GM23338 (cell line): ENCODE results near the gene C22orf15. TPM values are rescaled to one million over a fixed set of nuclear protein-coding genes. Genes with fewer than 3 reads are reported as not detected.

Experiments used
- ATAC-seq: fragments of 200-7000 bp; cut with Tn5 transposase; 3 replicates; pipeline ENCODE4 v1.9.1; 2020
- DNase-seq: peaks from one replicate; pipeline ENCODE4 v3.0.0-alpha.2; 2015; ENCODE audit warnings: low spot score
- H2AFZ ChIP-seq: fragments of 200-600 bp; sonication (generic); 2 replicates; pipeline ENCODE4 v1.8.0; 2016; ENCODE audit warnings: antibody characterized with exemption, mild to moderate bottlenecking, moderate library complexity
- H3F3A ChIP-seq: fragments of 200-600 bp; sonication (generic); replicated peaks from 2 replicates; pipeline ENCODE4 v1.8.0; 2017; ENCODE audit warnings: antibody characterized with exemption, mixed run types, low read depth
- H3K27ac ChIP-seq: fragments of 200-600 bp; sonication (generic); 2 replicates; pipeline ENCODE4 v1.6.1; 2016; ENCODE audit warnings: low read depth
- H3K27me3 ChIP-seq: fragments of 200-600 bp; sonication (generic); 2 replicates; pipeline ENCODE4 v1.8.0; 2016; ENCODE audit warnings: mild to moderate bottlenecking, mixed run types, moderate library complexity; ENCODE audit not compliant: insufficient read depth
- H3K36me3 ChIP-seq: fragments of 200-600 bp; sonication (generic); 2 replicates; pipeline ENCODE4 v1.8.0; 2016; ENCODE audit warnings: mild to moderate bottlenecking; ENCODE audit not compliant: insufficient read depth
- H3K4me1 ChIP-seq: fragments of 200-600 bp; sonication (generic); 2 replicates; pipeline ENCODE4 v1.8.0; 2016; ENCODE audit warnings: mild to moderate bottlenecking, moderate library complexity; ENCODE audit not compliant: insufficient read depth
- H3K4me2 ChIP-seq: fragments of 200-600 bp; sonication (generic); 2 replicates; pipeline ENCODE4 v1.7.1; 2017; ENCODE audit warnings: mixed run types
- H3K4me3 ChIP-seq: fragments of 200-600 bp; sonication (generic); 2 replicates; pipeline ENCODE4 v1.6.1; 2016; ENCODE audit warnings: mixed run types
- H3K79me2 ChIP-seq: fragments of 200-600 bp; sonication (generic); replicated peaks from 2 replicates; pipeline ENCODE4 v1.8.0; 2017; ENCODE audit warnings: mild to moderate bottlenecking; ENCODE audit not compliant: insufficient read depth
- H3K9me2 ChIP-seq: fragments of 200-600 bp; sonication (generic); 2 replicates; pipeline ENCODE4 v1.8.0; 2017; ENCODE audit not compliant: insufficient read depth
- H4K20me1 ChIP-seq: fragments of 200-600 bp; sonication (generic); replicated peaks from 2 replicates; pipeline ENCODE4 v1.8.0; 2017; ENCODE audit warnings: mild to moderate bottlenecking; ENCODE audit not compliant: insufficient read depth
- H3K27ac Mint-ChIP-seq: 2 replicates; pipeline ENCODE4 v1.8.0; 2020; ENCODE audit warnings: inconsistent platforms, mild to moderate bottlenecking, moderate library complexity, mixed read lengths
- H3K27me3 Mint-ChIP-seq: 3 replicates; pipeline ENCODE4 v1.8.0; 2022; ENCODE audit warnings: low read depth, mild to moderate bottlenecking, moderate library complexity, mixed read lengths, inconsistent platforms; ENCODE audit not compliant: insufficient read depth, poor library complexity
- H3K36me3 Mint-ChIP-seq: 3 replicates; pipeline ENCODE4 v1.8.0; 2021; ENCODE audit warnings: low read depth, mild to moderate bottlenecking, inconsistent platforms, moderate library complexity, mixed read lengths
- H3K4me1 Mint-ChIP-seq: 3 replicates; pipeline ENCODE4 v1.8.0; 2020; ENCODE audit warnings: mild to moderate bottlenecking, inconsistent platforms, mixed read lengths
- H3K4me3 Mint-ChIP-seq: 3 replicates; pipeline ENCODE4 v1.8.0; 2021; ENCODE audit warnings: moderate library complexity, mild to moderate bottlenecking, inconsistent platforms, mixed read lengths
- H3K9me3 Mint-ChIP-seq: 3 replicates; pipeline ENCODE4 v1.8.0; 2020; ENCODE audit warnings: moderate library complexity, mild to moderate bottlenecking, inconsistent platforms, mixed read lengths
- CREB1 ChIP-seq: fragments of 250-450 bp; sonication (Bioruptor Pico); IDR thresholded peaks from 2 replicates; pipeline ENCODE4 v1.5.0; 2020; ENCODE audit warnings: low read depth, mild to moderate bottlenecking, moderate library complexity
- EZH2 ChIP-seq: fragments of 200-600 bp; sonication (generic); IDR thresholded peaks from one replicate; pipeline ENCODE4 v1.8.0; 2017; ENCODE audit warnings: antibody characterized with exemption, mild to moderate bottlenecking, low read depth; ENCODE audit not compliant: unreplicated experiment
- EZH2phosphoT487 ChIP-seq: fragments of 200-600 bp; sonication (generic); IDR thresholded peaks from one replicate; pipeline ENCODE4 v1.8.1; 2018; ENCODE audit warnings: antibody characterized with exemption; ENCODE audit not compliant: unreplicated experiment
- JUNB ChIP-seq: IDR thresholded peaks from one replicate; pipeline ENCODE4 v1.6.1; 2016; ENCODE audit warnings: antibody characterized with exemption; ENCODE audit not compliant: unreplicated experiment
- NANOG ChIP-seq: IDR thresholded peaks from 2 replicates; pipeline ENCODE4 v1.6.1; 2016; ENCODE audit warnings: antibody characterized with exemption, borderline replicate concordance
- POLR2AphosphoS5 ChIP-seq: IDR thresholded peaks from 2 replicates; pipeline ENCODE4 v1.6.1; 2016; ENCODE audit warnings: antibody characterized with exemption, low read depth
- STAT1 ChIP-seq: IDR thresholded peaks from one replicate; pipeline ENCODE4 v1.6.1; 2016; ENCODE audit warnings: antibody characterized with exemption; ENCODE audit not compliant: unreplicated experiment
- ZNF114 ChIP-seq: fragments of 250-450 bp; sonication (Bioruptor Pico); IDR thresholded peaks from 2 replicates; pipeline ENCODE4 v1.5.0; 2020; ENCODE audit warnings: mild to moderate bottlenecking, moderate library complexity
- ZNF331 ChIP-seq: fragments of 250-450 bp; sonication (Bioruptor Pico); IDR thresholded peaks from 2 replicates; pipeline ENCODE4 v1.5.0; 2020; ENCODE audit warnings: low read depth, mild to moderate bottlenecking, moderate library complexity
- polyA plus RNA-seq: library from polyadenylated mRNA; unstranded; fragments of >200 nt; fragmentation: Nextera tagmentation; extraction: Ambion mirVana; gene quantifications from 2 replicates; pipeline ENCODE4 v1.2.1, GENCODE V29; 2016
- total RNA-seq: library from RNA; depleted of rRNA; stranded (reverse); fragments of >200 nt; shearing (Covaris generic); gene quantifications from 2 replicates; pipeline ENCODE4 v1.2.3, GENCODE V29; 2014
- TF ChIP-seq, protein P1 (sequence below): fragments of 250-450 bp; sonication (Bioruptor Pico); IDR thresholded peaks from 2 replicates; pipeline ENCODE4 v1.5.0; 2020; ENCODE audit warnings: mild to moderate bottlenecking, moderate library complexity
- TF ChIP-seq, protein P2 (sequence below), 2 experiments: fragments of 200-600 bp in 1 of 2; sonication (generic) in 1 of 2; conservative IDR thresholded peaks; 2 replicates each; pipeline versions ENCODE4 v1.5.1 to v1.6.1; 2016 to 2017; ENCODE audit warnings: antibody characterized with exemption in 2 of 2, low read depth in 2 of 2, mild to moderate bottlenecking in 2 of 2, moderate library complexity in 1 of 2
- TF ChIP-seq, protein P3 (sequence below): IDR thresholded peaks from one replicate; pipeline ENCODE4 v1.6.1; 2018; ENCODE audit warnings: antibody characterized with exemption; ENCODE audit not compliant: unreplicated experiment
- TF ChIP-seq, protein P4 (sequence below): IDR thresholded peaks from 2 replicates; pipeline ENCODE4 v1.6.1; 2016; ENCODE audit warnings: antibody characterized with exemption

The C22orf15 gene
- total and polyA plus RNA-seq, 2 experiments from 2014 or later = 3.6 to 9.3 TPM

DNA sequence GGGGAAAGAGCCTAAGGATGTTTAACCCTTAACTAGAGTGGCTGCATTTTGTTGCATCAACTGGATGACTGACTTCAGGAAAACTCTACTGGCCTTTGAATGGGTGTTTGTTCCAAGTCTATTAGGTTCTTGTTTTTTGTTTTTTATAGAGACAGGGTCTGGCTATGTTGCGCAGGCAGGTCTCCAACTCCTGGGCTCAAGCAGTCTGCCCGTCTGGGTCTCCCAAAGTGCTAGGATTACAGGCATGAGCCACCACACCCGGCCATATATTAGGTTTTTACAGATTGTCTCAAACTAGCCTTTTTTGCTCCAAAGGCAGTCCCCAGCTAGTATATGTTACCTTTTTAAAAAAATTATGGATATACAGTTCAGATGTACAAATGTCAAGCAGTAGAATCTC lies 25.1 kb downstream of the C22orf15 start:
- peak overlapping the region; percentile 97 for H3K4me3 ChIP-seq
- Mint-ChIP-seq H3K4me3 (peak overlapping the region; percentile 96), H3K4me1 (peaks cover 26% of the 10 kb centered on the region), H3K27me3 (peaks cover 6% of the 10 kb centered on the region), H3K27ac (no peak overlapping the region), H3K36me3 (peaks cover 21% of the 10 kb centered on the region), H3K9me3 (no peaks in the 10 kb centered on the region)
- peak overlapping the region; percentile 97 for H3K4me2 ChIP-seq
- H3K9me2 ChIP-seq = no peaks in the 10 kb centered on the region
- TF ChIP-seq EZH2 (no peak), EZH2phosphoT487 (no peak), ZNF114 (CRISPR knock-in tag) (no peak), POLR2AphosphoS5 (no peak), CREB1 (CRISPR knock-in tag) (no peak), STAT1 (no peak), NANOG (no peak), JUNB (no peak), ZNF331 (CRISPR knock-in tag) (no peak)
- TF ChIP-seq, protein P1, sequence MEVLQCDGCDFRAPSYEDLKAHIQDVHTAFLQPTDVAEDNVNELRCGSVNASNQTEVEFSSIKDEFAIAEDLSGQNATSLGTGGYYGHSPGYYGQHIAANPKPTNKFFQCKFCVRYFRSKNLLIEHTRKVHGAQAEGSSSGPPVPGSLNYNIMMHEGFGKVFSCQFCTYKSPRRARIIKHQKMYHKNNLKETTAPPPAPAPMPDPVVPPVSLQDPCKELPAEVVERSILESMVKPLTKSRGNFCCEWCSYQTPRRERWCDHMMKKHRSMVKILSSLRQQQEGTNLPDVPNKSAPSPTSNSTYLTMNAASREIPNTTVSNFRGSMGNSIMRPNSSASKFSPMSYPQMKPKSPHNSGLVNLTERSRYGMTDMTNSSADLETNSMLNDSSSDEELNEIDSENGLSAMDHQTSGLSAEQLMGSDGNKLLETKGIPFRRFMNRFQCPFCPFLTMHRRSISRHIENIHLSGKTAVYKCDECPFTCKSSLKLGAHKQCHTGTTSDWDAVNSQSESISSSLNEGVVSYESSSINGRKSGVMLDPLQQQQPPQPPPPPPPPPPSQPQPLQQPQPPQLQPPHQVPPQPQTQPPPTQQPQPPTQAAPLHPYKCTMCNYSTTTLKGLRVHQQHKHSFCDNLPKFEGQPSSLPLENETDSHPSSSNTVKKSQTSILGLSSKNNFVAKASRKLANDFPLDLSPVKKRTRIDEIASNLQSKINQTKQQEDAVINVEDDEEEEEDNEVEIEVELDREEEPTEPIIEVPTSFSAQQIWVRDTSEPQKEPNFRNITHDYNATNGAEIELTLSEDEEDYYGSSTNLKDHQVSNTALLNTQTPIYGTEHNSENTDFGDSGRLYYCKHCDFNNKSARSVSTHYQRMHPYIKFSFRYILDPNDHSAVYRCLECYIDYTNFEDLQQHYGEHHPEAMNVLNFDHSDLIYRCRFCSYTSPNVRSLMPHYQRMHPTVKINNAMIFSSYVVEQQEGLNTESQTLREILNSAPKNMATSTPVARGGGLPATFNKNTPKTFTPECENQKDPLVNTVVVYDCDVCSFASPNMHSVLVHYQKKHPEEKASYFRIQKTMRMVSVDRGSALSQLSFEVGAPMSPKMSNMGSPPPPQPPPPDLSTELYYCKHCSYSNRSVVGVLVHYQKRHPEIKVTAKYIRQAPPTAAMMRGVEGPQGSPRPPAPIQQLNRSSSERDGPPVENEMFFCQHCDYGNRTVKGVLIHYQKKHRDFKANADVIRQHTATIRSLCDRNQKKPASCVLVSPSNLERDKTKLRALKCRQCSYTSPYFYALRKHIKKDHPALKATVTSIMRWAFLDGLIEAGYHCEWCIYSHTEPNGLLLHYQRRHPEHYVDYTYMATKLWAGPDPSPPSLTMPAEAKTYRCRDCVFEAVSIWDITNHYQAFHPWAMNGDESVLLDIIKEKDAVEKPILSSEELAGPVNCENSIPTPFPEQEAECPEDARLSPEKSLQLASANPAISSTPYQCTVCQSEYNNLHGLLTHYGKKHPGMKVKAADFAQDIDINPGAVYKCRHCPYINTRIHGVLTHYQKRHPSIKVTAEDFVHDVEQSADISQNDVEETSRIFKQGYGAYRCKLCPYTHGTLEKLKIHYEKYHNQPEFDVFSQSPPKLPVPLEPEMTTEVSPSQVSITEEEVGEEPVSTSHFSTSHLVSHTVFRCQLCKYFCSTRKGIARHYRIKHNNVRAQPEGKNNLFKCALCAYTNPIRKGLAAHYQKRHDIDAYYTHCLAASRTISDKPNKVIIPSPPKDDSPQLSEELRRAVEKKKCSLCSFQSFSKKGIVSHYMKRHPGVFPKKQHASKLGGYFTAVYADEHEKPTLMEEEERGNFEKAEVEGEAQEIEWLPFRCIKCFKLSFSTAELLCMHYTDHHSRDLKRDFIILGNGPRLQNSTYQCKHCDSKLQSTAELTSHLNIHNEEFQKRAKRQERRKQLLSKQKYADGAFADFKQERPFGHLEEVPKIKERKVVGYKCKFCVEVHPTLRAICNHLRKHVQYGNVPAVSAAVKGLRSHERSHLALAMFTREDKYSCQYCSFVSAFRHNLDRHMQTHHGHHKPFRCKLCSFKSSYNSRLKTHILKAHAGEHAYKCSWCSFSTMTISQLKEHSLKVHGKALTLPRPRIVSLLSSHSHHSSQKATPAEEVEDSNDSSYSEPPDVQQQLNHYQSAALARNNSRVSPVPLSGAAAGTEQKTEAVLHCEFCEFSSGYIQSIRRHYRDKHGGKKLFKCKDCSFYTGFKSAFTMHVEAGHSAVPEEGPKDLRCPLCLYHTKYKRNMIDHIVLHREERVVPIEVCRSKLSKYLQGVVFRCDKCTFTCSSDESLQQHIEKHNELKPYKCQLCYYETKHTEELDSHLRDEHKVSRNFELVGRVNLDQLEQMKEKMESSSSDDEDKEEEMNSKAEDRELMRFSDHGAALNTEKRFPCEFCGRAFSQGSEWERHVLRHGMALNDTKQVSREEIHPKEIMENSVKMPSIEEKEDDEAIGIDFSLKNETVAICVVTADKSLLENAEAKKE (CRISPR knock-in tag) = no peak
- TF ChIP-seq, protein P2, sequence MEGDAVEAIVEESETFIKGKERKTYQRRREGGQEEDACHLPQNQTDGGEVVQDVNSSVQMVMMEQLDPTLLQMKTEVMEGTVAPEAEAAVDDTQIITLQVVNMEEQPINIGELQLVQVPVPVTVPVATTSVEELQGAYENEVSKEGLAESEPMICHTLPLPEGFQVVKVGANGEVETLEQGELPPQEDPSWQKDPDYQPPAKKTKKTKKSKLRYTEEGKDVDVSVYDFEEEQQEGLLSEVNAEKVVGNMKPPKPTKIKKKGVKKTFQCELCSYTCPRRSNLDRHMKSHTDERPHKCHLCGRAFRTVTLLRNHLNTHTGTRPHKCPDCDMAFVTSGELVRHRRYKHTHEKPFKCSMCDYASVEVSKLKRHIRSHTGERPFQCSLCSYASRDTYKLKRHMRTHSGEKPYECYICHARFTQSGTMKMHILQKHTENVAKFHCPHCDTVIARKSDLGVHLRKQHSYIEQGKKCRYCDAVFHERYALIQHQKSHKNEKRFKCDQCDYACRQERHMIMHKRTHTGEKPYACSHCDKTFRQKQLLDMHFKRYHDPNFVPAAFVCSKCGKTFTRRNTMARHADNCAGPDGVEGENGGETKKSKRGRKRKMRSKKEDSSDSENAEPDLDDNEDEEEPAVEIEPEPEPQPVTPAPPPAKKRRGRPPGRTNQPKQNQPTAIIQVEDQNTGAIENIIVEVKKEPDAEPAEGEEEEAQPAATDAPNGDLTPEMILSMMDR (conservative IDR thresholded peaks at IDR 0.05; ENCODE audit: low read depth in 2 of 2) = no peak
- TF ChIP-seq, protein P3, sequence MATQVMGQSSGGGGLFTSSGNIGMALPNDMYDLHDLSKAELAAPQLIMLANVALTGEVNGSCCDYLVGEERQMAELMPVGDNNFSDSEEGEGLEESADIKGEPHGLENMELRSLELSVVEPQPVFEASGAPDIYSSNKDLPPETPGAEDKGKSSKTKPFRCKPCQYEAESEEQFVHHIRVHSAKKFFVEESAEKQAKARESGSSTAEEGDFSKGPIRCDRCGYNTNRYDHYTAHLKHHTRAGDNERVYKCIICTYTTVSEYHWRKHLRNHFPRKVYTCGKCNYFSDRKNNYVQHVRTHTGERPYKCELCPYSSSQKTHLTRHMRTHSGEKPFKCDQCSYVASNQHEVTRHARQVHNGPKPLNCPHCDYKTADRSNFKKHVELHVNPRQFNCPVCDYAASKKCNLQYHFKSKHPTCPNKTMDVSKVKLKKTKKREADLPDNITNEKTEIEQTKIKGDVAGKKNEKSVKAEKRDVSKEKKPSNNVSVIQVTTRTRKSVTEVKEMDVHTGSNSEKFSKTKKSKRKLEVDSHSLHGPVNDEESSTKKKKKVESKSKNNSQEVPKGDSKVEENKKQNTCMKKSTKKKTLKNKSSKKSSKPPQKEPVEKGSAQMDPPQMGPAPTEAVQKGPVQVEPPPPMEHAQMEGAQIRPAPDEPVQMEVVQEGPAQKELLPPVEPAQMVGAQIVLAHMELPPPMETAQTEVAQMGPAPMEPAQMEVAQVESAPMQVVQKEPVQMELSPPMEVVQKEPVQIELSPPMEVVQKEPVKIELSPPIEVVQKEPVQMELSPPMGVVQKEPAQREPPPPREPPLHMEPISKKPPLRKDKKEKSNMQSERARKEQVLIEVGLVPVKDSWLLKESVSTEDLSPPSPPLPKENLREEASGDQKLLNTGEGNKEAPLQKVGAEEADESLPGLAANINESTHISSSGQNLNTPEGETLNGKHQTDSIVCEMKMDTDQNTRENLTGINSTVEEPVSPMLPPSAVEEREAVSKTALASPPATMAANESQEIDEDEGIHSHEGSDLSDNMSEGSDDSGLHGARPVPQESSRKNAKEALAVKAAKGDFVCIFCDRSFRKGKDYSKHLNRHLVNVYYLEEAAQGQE = no peak
- TF ChIP-seq, protein P4, sequence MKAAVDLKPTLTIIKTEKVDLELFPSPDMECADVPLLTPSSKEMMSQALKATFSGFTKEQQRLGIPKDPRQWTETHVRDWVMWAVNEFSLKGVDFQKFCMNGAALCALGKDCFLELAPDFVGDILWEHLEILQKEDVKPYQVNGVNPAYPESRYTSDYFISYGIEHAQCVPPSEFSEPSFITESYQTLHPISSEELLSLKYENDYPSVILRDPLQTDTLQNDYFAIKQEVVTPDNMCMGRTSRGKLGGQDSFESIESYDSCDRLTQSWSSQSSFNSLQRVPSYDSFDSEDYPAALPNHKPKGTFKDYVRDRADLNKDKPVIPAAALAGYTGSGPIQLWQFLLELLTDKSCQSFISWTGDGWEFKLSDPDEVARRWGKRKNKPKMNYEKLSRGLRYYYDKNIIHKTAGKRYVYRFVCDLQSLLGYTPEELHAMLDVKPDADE = no peak
- no peak overlapping the region for H2AFZ ChIP-seq
- H3F3A ChIP-seq = 0 out of 2 replicates have a peak, but pooled peaks cover 13% of the 10 kb centered on the region
- no peak overlapping the region for H3K27ac ChIP-seq
- no peaks in the 10 kb centered on the region for H3K27me3 ChIP-seq
- peaks cover 29% of the 10 kb centered on the region for H4K20me1 ChIP-seq
- DNase-seq (no peak), ATAC-seq (no peak)
- H3K79me2 ChIP-seq = peaks cover 56% of the 10 kb centered on the region
- H3K4me1 ChIP-seq = peaks cover 27% of the 10 kb centered on the region
- H3K36me3 ChIP-seq = no peaks in the 10 kb centered on the region
